Stimulated activated CD4-positive, alpha-beta T cell treated with anti-CD3 and anti-CD28 coated beads, Interleukin-4, amount 100 ng/mL, for 24 hours (primary cell): ENCODE data around the gene TEKT4.
"Not testable (repeated sequence)": the region's sequence is repeated elsewhere in the genome, so short reads cannot be mapped to it uniquely, and the experiment has no call there.

ENCODE experiments used
- DNase-seq: peaks from one replicate; pipeline ENCODE4 v3.0.0-alpha.2; 2020

TEKT4 gene

DNA sequence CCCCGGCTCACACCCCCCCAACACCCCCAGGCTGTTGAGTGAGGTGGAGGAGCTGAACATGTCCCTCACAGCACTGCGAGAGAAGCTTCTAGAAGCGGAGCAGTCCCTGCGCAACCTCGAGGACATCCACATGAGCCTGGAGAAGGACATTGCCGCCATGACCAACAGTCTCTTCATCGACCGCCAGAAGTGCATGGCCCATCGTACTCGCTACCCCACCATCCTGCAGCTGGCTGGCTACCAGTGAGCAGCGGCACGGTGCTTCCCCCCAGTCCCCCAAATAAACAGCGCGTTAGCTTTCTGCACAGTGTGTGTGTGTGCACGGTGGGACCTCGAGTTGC lies 5.3 kb downstream of the TEKT4 start:
- DNase-seq = no peak

DNA sequence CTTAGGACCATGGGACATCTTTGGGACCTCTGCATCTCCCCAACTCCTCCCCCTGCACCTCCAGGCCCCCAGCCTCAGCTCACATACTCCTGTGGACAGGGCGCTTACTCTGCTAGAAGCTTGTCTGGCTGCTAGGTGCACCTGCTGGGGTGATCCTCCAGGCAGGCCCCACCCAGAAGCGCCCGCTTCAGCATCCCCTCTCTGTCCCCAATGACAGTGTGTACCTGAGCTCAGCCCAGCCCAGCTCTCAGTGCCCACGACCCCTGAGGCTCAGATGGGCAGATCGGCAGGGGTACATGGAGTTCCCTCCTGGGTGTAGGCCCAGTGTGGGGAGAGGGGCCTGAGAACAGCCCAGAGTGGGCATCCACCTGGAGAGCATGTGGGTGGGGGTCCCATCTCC lies 5.9 kb downstream of the TEKT4 start:
- DNase-seq = no peak

DNA sequence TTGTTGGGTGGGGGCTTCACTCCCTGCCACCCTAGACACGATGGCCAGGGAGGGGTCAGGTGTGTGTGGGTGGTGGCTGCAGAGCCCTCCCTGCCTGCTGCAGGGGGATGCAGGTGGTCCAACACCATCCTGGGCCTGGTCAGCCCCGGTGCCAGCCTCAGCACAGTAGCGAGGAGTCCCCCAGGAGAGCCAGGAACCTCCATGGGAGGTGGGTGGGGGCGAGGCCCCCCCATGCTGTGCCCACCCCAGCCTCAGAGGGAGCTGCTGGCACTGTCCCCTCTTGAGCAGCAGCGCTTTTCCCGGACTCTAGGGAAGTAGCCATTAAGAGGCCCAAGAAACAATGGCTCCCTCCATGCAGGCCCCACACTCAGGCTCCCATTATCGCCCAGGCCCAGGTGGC lies 7.3 kb downstream of the TEKT4 start:
- DNase-seq = not testable (repeated sequence)

DNA sequence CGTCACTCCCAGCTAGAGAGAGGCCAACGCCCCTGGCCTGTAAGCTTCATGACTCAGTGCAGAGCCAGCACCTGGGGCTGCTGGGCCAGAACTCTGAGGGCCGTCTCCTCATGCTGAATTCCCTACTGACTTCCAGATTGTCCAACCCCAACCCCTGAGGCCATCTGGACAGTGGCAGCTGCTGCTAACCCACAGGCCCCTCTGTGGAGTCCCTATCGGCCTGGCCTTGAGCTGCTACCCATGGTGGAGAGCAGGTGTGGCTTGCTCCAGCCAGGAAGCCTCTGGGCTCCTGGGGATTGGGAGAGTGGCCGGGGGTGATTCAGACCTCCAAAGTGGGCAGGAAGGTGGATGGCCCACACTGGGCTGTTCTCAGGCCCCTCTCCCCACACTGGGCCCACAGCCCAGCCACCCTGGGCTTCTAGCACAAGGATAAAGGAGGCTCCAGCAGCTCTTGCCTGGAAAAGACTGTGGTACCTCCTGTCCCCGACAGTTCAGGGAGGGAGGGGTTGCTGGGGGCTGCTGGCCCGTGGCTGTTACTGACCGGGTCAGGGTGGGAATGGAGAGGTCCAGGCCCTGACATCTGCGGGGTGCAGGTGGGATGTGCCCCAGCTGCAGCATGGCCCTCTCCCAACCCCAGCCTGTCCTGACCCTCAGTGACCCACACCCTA lies 8.2 kb downstream of the TEKT4 start:
- no peak for DNase-seq

DNA sequence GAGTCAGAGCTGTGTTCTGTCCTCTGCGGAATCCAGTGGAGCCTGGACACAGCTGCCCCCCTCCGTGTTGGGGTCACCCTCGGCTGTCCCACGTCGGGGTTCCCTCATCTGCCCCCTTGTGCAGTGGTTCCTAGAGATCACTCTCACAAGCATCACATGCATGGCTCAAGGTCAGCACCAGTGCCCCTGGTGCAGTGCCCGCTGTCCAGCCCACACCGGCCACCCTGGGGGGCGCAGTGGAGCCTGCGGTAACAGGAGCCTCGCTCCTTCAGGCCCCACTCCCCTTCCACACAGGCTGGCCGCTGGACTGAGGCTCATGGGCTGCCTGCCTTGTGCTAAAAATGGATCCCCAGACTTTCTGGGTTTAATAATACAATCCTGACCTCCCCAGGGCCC lies 8.8 kb downstream of the TEKT4 start:
- DNase-seq = no peak

DNA sequence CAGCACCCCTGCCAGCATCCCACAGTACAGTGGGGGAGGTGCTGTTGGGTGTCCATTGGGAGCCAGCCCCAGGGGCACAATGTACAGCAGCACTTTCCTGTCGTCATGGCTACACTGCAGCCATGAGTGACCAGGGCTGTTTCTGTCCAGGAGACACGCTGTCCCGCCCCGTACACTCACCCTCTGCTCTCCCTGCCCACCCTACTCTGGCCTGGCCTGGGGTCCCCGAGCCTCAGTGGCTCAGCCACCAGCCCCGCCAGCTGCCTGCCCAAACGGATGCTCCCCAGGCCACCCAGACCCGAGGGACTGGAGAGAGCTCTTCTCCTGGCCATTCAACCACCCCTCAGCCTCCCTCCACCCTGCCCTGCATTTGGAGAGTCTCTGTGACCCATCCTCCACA lies 9.3 kb downstream of the TEKT4 start:
- DNase-seq = no peak

DNA sequence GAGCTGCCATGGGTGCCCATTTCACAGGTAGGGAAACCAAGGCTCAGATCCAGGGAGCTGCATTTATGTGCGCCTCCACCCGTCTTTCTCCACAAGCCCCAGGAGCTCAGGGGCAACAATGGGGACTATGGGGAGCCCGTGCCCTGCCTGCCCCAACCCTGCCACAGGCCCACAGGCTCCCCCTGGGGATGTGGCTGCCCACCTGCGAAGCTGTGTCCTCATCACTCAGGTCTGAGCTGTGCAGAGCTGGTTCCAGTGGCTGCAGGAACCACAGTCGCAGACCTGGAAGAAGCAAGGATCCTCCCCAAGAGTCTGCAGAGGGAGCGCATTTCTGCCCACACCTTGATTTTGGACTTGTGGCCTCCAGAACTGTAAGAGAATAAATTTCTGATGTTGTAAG lies 9.8 kb downstream of the TEKT4 start:
- DNase-seq = no peak

DNA sequence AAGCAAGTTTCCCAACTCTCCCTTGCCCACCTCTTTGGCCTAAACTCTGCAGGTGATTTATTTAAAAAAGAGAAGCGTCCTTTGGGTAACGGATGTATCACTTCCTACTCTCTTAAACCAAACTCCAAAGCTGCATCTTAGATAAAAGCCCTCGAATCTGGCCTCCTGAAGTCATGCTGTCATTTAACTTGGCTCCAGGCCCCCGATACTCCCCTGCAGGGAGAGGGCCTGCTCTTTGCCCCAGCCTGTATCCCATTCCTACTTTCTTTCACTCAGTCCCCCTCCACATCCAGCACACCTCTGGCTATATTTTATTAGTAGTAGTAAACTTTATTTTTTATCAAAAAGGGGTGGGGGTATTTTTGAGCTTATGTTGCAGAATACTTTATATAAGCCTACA lies 19.0 kb downstream of the TEKT4 start:
- no peak for DNase-seq

DNA sequence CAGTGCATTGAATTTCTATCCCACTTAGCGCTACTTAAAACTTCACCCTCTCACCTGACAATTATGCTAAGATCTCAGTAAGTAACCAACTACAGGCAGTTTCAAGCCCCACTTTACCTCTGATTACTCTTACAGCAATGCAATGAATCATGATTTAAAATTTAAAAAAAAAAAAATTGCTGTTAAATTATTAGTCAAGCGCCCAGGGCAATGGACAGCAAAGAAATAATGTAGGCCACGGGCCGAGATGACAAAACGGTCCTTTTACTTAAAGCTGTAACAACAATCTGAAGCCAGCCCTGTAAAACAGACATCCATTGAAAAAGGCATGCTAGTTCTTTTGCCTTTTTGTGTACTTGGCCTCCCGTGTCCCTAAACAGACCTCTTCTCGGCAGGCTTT lies 24.0 kb downstream of the TEKT4 start:
- not testable (repeated sequence) for DNase-seq

DNA sequence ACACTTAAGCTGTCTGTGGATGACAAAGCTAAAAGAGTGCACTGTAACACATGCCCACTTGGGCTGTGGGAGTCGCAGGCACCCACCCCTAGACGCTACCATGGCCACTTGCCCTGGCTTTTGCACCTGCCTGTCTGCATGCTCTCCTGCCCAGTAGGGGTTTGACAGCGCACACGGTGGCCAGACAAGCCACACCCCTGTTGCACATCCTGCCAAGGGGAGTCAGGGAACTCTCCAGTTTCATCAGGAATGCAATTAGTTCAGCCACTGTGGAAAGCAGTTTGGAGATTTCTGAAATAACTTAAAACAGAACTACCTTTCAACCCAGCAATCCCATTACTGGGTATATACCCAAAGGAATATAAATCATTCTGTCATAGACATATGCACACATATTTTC lies 35.7 kb downstream of the TEKT4 start:
- not testable (repeated sequence) for DNase-seq

DNA sequence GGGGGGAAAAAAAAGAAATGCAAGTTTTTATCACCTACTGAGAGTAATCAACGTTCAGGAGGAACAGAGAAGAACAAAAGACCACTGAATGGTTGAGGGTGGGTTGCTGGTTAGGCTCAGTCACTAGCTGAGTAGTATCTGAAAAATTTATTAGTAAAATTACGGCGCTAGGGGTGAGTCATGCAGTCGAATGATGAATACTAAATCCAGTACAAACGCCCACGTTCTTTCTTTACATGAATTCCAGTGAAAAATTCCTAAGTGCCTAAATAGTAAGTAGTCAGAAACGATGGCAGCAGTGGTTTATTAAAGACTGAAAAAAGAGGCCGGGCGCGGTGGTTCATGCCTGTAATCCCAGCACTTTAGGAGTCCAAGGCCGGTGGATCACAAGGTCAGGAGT lies 52.0 kb downstream of the TEKT4 start:
- no peak for DNase-seq

DNA sequence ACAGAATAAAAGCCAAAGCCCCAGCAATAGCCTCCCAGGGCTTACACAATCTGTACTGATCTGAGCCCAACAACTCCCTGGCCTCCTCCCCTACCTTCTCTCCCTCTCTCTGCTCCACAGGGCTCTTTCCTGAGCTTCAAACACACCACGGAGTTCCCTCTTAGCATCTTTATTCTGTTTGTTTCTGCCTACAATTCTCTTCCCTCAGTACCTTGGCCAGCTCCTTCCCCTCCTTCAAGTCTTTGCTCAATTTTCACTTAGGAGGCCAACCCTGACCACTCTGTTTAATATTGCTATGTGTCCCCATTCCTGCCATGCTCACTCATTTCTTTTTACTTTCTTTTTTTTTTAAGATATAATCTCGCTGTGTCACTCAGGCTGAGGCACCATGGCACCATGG lies 53.8 kb downstream of the TEKT4 start:
- DNase-seq = not testable (repeated sequence)
